ENCODE results near the gene GRK5.

GRCh38 chr10:119349341-119349740 lies 142.0 kb downstream of the GRK5 start:
- no peak for TF ChIP-seq EZH2 (IDR thresholded peaks at IDR 0.05)
- no peak for TF ChIP-seq POLR2AphosphoS5 (IDR thresholded peaks at IDR 0.05; ENCODE audit: borderline replicate concordance, low read depth, low read length)
